ENCODE data around the gene ASCL3.

GRCh38 chr11:8917157-8917825 is 25.5 kb downstream of the ASCL3 start:
- TF ChIP-seq EZH2 (IDR thresholded peaks at IDR 0.05), result no peak
- no peak for TF ChIP-seq POLR2AphosphoS5 (IDR thresholded peaks at IDR 0.05; ENCODE audit: borderline replicate concordance, low read depth, low read length)
- no peak for TF ChIP-seq FOXP2 (optimal IDR thresholded peaks at IDR 0.05; ENCODE audit: control extremely low read depth, extremely low read length, insufficient read depth)

Data from SK-N-MC (cell line).